Stimulated activated CD4-positive, alpha-beta T cell treated with anti-CD3 and anti-CD28 coated beads, Interleukin-2, amount 100 ng/mL, for 48 hours (primary cell): ENCODE results near the gene PCP2.

ENCODE experiments used
- DNase-seq, 2 donors: peaks; one replicate each; pipeline ENCODE4 v3.0.0-alpha.2; 2020

Gene PCP2

DNA sequence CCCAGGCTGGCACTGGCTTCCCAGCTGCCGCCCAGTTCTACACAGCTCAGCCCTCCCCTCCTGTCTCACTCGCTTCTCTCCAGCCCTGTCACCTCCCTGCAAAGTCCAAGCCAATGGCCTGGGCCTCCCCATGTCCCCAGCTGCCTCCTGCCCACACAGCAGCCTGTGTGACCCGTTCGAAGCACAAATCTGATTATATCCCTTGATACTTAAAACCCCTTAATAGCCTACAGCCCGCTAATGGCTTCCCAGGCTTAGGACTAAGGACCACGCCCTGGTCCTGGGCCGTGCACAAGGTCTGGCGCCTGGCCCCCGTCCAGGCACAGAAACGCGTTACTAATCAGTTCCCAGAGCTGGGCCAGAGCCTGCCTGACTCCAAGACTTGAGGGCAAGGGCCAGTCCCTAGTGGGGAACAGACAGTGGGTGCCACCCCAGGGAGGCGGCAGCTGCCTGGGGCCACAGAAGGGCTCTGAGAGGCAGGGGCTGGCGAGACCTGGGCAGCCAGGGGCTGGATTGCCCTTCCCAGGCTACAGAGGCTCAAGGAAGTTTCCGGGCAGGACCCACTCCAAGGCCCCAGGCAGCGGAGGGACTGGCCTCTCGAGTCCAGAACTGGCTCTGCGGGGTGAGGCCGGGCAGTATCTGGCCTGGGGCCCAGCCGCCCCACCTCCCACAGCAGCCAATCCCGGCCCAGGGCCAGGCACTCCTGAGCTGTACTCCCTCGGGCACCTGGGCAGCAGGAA, 14.6 kb downstream of the PCP2 start:
- no peak for DNase-seq

DNA sequence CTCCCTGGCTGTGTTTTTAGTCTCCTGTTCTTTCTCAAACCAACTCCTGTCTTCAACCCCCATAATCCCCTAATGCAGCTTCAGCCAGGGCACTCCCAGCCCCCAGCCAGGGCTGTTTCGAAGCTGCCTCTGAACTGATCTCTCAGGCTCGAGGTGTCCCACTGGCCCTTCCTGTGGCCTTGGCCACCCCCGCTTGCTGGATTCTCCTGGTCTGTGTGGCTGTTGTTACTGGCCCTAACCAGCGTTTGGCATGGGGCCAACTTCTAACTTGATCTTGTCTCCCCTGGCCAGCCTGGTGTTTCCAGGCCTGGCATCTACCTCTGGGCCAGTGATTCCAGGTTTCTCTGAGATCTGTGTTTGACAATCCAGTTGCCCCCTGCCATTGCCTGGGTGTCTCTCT, 15.2 kb downstream of the PCP2 start:
- DNase-seq: no peak

DNA sequence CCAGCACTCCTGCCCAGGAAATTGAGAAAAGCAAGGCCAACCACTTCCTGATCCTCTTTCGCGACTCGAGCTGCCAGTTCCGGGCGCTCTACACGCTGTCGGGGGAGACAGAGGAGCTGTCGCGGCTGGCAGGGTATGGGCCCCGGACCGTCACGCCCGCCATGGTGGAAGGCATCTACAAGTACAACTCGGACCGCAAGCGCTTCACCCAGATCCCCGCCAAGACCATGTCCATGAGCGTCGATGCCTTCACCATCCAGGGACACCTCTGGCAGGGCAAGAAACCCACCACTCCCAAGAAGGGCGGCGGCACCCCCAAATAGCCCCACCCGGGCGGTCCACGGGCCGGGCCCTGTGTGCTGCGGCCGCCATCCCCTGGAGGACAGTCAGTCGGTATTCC, 15.8 kb downstream of the PCP2 start:
- no peak for DNase-seq

DNA sequence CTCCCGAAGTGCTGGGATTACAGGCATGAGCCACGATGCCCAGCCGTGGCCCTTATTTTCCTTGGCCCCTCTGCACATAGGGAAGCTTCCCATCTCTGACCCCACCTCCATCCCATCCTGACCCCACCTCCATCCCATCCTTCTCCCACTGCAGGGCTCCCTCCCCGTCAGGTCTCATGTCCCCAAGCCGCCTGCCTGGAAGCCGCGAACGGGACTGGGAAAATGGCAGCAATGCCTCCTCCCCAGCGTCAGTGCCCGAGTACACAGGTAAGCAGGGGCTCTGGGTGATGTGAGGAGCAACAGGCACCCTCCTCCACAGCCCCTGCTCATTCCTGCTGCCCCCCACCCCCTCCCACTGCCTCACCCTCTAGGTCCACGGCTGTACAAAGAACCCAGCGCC, 16.3 kb downstream of the PCP2 start:
- no peak for DNase-seq

DNA sequence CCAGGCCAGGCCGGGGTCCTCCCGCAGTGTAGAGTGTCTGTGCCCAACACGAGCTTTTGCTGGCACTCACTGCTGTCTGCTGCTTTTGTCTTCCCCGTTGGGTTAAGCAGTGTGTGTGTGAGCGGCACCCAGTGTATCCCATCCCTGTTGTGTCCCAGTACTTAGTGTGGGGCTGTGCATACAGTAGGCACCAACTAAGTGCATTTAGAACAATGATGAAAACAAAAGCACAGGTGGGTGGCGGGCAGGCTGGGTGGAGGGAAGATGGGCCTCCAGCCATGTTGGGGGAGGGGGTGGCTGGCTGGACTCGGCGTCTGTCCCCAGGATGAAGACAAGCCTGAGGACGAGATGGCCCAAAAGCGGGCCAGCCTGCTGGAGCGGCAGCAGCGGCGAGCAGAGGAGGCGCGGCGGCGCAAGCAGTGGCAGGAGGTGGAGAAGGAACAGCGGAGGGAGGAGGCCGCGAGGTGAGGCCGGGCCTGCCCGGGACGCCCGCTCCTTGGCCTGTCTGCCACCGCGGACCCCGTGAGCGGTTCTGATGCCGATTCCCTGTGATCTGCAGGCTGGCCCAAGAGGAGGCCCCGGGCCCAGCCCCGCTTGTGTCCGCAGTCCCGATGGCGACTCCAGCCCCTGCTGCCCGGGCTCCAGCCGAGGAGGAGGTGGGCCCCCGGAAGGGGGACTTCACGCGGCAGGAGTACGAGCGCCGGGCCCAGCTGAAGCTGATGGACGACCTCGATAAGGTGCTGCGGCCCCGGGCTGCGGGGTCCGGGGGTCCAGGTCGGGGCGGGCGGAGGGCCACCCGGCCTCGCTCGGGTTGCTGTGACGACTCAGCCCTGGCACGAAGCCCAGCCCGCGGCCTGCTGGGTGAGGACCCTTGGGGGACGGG, 18.4 kb downstream of the PCP2 start:
- DNase-seq: no peak

DNA sequence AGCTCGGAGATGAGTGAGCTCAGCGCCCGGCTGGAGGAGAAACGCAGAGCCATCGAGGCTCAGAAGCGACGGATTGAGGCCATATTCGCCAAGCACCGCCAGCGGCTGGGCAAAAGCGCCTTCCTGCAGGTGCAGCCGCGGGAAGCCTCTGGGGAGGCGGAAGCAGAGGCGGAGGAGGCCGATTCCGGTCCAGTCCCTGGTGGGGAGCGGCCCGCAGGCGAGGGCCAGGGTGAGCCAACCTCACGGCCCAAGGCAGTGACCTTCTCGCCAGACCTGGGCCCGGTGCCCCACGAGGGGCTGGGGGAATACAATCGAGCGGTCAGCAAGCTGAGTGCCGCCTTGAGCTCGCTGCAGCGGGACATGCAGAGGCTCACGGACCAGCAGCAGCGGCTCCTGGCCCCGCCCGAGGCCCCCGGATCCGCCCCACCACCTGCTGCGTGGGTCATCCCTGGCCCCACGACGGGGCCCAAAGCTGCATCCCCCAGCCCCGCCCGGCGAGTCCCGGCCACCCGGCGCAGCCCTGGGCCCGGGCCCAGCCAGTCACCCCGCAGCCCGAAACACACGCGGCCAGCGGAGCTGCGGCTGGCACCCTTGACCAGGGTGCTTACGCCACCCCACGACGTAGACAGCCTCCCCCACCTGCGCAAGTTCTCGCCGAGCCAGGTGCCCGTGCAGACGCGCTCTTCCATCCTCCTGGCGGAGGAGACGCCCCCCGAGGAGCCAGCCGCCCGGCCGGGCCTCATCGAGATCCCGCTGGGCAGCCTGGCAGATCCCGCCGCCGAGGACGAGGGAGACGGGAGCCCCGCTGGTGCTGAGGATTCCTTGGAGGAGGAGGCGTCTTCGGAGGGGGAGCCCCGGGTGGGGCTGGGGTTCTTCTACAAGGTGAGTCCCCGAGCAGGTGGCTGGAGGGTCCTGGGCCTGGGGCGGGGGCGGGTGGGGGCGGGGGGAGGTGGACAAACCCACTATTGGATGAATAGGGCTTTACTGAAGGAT, 20.9 kb downstream of the PCP2 start:
- no peak for DNase-seq

DNA sequence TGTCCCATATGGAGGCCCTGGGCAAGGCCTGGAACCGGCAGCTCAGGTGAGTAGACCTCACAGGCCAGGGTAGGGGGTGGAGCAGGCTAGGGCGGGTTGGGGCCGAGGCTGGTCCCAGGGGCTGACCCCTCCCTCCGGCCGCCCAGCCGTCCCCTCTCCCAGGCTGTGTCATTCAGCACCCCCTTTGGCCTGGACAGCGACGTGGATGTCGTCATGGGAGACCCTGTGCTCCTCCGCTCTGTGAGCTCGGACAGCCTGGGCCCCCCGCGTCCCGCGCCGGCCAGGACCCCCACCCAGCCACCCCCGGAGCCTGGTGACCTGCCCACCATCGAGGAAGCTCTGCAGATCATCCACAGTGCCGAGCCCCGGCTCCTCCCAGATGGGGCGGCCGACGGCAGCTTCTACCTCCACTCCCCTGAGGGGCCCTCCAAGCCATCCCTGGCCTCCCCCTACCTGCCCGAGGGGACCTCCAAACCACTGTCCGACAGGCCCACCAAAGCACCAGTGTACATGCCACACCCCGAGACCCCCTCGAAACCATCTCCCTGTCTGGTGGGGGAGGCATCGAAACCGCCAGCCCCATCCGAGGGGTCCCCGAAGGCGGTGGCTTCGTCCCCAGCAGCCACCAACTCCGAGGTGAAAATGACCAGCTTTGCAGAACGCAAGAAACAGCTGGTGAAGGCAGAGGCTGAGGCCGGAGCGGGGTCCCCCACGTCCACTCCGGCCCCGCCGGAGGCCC, 21.8 kb downstream of the PCP2 start:
- no peak for DNase-seq

DNA sequence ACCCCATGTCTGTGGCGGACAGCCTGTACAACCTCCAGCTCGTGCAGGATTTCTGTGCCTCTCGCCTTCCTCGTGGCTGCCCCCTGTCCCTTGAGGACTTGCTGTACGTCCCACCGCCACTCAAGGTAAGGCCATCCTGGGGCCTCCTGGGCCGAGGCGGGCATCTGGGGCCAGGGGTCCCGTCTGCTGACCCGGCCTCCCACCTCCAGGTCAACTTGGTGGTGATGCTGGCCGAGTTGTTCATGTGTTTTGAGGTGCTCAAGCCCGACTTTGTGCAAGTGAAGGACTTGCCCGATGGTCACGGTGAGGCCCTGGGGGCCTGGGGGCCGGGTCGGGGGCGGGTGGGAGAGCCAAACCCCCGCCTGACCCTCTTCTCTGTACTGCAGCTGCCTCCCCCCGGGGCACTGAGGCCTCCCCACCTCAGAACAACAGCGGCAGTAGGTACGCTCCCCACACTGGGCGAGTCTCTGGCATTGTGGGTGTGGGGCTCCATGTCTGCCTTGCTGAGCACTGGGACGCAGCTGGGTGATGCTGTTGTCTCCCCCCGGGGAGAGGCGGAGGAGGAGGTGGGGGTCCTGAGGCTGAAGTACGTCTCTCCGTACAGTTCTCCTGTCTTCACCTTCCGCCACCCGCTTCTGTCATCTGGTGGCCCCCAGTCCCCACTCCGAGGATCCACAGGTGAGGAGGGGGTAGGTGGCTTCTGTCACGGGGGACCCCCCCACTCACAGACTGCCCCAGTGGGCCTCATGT, 22.9 kb downstream of the PCP2 start:
- no peak for DNase-seq

DNA sequence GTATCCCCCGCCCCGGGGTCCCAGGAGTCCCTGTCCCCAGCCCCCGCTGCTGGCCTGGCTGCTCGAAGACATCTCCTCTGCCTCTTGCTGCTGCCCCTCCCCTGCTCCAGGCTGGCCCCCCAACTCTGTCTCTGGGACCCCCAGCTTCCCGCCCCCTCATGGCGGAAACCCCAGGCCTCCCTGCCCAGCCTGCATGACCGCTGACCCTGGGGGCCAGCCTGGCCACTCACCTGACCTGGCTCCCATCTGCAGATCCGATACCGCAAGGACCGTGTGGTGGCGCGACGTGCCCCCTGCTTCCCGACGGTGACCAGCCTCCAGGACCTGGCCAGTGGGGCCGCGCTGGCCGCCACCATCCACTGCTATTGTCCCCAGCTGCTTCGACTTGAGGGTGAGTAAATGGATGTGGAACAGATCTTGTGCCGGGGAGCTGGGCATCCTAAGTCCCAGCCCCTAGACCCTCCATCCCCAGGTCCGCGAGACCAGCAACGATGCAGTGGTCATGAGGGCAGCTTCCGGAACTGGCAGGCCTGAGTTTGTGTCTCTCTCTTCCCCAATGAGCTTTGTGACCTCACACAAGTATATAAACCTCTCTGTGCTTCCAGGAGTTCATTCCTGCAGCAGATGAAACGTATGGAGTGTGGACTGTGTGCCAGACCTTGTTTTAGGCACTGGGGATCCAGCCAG, 25.5 kb downstream of the PCP2 start:
- DNase-seq: no peak

DNA sequence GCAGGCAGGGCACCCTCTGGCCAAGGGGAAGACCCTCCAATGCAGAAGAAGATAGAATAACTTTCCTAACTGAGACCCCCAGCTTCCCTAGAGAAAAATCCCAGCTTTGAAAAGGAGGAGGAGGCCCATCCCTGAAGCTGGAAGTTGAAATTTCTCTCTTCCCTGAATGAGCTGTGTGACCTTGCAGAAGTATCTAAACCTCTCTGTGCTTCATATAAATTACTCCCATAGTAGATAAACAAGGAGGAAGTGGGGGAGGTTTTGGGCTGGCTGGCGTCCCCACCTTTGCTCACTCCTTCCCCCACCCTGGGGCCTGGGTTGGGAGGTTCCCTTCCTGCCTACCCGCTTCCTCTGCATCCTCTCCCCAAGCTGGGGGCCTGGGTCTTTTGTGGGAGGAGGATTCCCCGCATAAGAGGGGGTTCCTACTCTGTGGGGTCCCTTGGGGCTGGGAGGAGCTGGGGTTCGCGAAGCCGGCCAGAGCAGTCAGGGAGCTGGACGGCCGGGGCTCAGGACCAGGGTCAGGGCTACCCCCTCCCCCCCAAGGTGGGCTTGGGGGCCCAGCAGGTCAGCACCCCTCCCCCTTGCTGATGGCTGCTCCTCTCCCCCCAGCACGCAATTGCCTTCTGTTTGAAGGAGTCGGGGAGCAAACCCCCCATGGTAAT, 26.2 kb downstream of the PCP2 start:
- no peak for DNase-seq

DNA sequence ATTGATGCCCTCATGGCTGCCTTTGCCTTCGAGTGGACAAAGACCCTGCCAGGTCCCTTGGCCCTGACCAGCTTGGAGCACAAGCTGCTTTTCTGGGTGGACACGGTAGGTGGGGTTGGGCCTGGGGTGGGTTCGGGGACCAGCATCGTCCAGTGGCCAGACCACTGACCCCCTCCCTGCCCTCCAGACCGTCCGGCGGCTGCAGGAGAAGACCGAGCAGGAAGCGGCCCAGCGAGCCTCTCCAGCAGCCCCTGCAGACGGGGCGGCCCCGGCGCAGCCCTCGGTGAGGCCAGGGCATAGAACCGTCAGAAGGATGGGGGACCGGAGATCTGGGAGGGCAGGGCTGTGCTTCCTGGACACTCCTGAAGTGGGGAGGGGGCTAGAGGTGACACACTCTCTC, 27.2 kb downstream of the PCP2 start:
- no peak for DNase-seq

DNA sequence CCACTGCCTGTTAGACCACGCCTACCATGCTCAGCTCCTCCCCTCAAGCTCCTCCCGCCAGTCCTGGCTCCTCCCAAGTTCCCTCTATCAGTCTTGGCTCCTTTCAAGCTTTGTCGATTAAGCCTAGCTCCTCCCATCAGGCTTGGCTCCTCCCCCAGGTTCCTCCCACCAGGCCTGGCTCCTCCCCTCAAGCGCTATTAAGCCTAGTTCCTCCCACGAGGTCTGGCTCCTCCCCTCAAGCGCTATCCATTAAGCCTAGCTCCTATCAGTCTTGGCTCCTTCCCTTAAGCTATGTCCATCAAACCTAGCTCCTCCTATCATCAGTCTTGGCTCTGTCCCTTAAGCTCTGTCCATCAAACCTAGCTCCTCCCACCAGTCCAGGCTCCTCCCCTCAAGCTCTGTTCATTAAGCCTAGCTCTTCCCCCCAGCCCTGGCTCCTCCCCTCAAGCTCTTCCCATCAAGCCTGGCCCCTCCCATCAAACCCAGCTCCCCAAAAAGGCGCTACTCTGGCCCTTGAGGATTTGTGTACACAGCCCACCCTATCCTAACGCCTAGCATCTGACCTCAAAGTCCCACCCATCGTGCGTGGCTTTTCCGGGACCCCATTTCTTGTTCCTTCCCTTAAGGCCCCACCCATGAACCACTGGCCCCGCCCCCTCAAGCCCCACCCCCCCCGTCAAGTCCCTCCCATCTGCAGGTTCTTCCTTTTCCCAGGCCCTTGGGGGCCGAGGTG, 27.9 kb downstream of the PCP2 start:
- peak; percentile 23 to 32 for DNase-seq

DNA sequence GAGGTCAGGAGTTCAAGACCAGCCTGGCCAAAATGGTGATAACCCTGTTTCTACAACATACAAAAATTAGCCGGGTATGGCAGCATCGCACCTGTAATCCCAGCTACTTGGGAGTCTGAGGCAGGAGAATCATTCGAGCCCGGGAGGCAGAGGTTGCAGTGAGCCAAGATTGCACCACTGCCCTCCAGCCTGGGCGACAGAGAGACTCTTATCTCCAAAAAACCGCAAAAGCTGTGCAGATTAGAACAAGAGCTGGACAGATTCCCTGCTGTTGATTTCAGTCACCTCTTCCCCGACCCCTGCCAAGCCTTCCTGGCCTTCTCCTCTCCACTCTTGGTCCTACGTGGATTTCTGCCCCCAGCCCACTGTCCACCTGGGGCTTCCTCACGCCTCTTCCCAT, 29.6 kb downstream of the PCP2 start:
- no peak for DNase-seq

DNA sequence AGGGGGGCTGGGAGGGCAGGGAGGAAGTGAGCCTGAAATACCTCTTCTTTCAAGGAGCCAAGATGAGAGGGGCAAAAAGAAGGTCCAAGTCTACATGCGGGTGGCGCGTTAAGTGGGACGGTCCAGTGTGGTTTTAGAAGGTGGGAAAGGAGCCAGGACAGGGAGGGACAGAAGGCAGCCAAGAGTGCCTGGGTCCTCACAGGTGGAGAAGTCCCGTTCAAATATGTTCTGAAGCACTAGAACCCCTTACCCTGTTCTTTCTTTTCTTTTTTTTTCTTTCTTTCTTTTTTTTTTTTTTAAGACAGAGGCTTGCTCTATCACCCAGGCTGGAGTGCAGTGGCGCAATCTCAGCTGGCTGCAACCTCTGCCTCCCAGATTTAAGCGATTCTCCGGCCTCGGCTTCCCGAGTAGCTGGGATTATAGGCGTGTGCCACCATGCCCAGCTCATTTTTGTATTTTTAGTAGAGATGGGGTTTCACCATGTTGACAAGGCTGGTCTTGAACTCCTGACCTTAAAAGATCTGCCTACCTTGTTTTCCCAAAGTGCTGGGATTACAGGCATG, 30.5 kb downstream of the PCP2 start:
- no peak for DNase-seq

DNA sequence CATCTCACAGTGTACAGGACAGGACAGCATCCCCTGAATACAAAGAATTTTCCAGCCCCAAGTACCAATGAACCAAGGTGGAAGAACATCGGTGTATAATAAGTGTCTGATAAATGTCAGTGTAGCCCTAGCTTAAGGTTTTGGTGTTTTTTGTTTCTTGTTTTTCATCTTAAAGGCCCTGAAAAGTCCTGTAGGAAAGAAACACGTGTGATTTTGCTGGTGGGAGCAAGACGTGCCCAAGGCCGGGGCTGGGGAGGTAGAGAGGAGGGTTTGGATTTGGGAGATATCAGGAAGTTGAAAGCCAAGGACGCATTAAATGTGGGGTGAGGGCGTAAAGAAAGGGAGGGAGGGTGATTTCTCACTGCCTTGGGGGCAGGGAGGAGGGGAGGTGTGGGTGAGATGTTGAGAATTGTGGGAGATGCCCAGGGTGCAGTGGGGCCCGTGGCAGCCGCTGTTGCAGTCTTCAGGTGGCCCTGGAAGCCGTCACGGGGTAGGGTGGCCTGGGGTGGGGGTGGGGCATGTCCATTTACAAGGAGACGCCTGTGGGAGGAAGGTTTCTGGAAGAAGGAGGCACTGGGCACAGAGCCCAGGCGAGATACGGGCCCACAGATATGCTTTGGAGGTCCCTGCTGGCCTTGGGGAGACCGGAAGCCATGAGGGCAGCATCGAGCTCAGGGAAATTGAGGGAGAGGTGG, 31.1 kb downstream of the PCP2 start:
- no peak for DNase-seq

DNA sequence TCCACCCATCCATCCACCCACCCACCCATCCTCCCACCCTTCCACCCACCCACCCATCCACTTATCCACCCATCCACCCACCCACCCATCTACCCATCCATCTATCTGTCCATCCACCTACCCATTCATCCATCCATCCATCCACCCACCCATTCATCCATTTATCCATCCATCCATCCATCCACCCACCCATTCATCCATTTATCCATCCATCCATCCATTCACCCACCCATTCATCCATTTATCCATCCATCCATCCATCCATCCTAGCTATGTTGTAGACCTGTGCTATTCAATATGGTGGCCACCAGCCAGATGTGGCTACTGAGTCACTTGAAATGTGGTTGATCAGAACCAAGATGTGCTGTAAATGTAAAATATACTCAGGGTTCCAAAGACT, 32.8 kb downstream of the PCP2 start:
- DNase-seq: no peak

DNA sequence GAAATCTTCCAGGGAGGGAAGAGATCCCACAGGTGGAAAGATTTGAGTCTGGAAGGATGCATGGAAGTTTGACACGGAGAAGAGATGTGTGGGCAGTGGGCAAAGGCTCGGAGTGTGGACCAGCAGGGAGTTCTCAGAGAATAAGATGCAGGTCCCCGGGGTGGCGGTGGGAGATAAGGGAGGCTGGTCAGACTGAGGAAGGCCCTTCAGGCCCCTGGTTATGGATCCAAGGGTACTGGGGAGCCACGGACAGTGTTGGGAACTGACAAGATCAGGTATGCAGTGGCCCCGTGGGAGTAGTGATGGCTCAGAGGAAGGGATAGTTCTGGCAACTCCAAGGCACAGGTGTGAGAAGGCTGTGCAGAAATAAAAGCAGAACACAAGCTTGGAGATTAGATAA, 35.3 kb downstream of the PCP2 start:
- DNase-seq: no peak

DNA sequence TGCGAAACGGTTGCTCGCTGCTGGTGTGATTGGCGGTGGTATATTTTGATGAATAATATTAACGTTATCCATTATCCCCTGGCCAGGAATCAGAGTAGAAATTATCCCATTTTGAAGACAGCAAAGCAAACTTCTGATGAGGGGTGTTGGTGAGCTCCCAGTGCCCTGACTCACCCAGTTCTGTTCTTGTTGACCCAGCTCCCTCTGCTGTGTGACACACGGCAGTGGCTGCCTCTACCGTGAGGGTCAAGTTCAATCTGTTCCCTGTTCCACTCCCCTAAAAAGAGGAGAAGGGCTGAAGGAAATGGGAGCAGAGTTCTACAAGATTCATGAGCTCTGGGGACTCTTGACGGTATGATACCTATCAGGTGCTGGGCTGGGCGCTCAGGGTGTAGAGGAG, 35.8 kb downstream of the PCP2 start:
- DNase-seq: no peak
